ENCODE data around the gene PLA2G2C.

The PLA2G2C gene

DNA sequence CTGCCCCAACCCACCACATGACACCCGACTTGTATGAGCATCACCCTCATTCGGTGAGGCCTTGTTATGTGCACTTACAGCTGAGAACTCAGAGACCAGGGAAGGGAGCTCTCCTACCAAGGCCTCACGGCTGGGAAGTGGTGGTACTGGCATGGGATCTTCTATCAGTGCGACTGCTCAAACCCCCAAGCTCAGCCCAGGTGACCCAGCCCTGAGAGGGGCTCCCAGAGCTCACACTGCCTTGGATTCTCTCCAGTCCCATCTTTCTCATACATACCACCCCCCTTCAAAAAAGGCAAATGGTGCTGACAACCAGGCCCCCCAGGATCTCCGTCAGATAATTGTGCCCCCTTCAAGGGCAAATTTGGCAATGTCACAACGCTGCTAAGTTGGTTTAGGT lies 48.0 kb downstream of the PLA2G2C start:
- Histone ChIP-seq H3K27ac (ENCODE audit: extremely low read depth, low read depth, low read length) (no peak overlapping the region), H3K9me3 (ENCODE audit: control insufficient read depth, insufficient read depth, low read depth, low read length) (no peaks in the 10 kb centered on the region), H3K4me3 (ENCODE audit: low read depth, low read length) (no peak overlapping the region), H3K4me1 (ENCODE audit: control insufficient read depth, insufficient read depth, low read length) (no peaks in the 10 kb centered on the region), H3K36me3 (ENCODE audit: control insufficient read depth in 2 of 2, insufficient read depth in 1 of 2, low read length in 2 of 2) (no peaks in the 10 kb centered on the region)
- POLR2A ChIA-PET: no interaction called here
- CTCF ChIA-PET: no interaction called here
- TF ChIP-seq, protein P1, sequence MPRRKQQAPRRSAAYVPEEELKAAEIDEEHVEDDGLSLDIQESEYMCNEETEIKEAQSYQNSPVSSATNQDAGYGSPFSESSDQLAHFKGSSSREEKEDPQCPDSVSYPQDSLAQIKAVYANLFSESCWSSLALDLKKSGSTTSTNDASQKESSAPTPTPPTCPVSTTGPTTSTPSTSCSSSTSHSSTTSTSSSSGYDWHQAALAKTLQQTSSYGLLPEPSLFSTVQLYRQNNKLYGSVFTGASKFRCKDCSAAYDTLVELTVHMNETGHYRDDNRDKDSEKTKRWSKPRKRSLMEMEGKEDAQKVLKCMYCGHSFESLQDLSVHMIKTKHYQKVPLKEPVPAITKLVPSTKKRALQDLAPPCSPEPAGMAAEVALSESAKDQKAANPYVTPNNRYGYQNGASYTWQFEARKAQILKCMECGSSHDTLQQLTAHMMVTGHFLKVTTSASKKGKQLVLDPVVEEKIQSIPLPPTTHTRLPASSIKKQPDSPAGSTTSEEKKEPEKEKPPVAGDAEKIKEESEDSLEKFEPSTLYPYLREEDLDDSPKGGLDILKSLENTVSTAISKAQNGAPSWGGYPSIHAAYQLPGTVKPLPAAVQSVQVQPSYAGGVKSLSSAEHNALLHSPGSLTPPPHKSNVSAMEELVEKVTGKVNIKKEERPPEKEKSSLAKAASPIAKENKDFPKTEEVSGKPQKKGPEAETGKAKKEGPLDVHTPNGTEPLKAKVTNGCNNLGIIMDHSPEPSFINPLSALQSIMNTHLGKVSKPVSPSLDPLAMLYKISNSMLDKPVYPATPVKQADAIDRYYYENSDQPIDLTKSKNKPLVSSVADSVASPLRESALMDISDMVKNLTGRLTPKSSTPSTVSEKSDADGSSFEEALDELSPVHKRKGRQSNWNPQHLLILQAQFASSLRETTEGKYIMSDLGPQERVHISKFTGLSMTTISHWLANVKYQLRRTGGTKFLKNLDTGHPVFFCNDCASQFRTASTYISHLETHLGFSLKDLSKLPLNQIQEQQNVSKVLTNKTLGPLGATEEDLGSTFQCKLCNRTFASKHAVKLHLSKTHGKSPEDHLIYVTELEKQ (tag by site-specific recombination; IDR thresholded peaks at IDR 0.05; ENCODE audit: borderline replicate concordance): no peak
- TF ChIP-seq ZNF521 (tag by site-specific recombination; IDR thresholded peaks at IDR 0.05): no peak
- TF ChIP-seq, protein P2, sequence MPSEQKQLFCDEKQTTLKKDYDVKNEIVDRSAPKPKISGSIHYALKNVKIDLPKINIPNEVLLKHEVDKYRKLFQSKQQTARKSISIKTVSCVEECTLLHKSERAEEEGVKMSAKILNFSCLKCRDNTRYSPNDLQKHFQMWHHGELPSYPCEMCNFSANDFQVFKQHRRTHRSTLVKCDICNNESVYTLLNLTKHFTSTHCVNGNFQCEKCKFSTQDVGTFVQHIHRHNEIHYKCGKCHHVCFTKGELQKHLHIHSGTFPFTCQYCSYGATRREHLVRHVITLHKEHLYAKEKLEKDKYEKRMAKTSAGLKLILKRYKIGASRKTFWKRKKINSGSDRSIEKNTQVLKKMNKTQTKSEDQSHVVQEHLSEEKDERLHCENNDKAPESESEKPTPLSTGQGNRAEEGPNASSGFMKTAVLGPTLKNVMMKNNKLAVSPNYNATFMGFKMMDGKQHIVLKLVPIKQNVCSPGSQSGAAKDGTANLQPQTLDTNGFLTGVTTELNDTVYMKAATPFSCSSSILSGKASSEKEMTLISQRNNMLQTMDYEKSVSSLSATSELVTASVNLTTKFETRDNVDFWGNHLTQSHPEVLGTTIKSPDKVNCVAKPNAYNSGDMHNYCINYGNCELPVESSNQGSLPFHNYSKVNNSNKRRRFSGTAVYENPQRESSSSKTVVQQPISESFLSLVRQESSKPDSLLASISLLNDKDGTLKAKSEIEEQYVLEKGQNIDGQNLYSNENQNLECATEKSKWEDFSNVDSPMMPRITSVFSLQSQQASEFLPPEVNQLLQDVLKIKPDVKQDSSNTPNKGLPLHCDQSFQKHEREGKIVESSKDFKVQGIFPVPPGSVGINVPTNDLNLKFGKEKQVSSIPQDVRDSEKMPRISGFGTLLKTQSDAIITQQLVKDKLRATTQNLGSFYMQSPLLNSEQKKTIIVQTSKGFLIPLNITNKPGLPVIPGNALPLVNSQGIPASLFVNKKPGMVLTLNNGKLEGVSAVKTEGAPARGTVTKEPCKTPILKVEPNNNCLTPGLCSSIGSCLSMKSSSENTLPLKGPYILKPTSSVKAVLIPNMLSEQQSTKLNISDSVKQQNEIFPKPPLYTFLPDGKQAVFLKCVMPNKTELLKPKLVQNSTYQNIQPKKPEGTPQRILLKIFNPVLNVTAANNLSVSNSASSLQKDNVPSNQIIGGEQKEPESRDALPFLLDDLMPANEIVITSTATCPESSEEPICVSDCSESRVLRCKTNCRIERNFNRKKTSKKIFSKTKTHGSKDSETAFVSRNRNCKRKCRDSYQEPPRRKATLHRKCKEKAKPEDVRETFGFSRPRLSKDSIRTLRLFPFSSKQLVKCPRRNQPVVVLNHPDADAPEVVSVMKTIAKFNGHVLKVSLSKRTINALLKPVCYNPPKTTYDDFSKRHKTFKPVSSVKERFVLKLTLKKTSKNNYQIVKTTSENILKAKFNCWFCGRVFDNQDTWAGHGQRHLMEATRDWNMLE (tag by site-specific recombination; conservative IDR thresholded peaks at IDR 0.05; ENCODE audit: low read depth): no peak
- TF ChIP-seq SCRT1 (tag by site-specific recombination; IDR thresholded peaks at IDR 0.05; ENCODE audit: borderline replicate concordance): no peak
- TF ChIP-seq ZNF830 (tag by site-specific recombination; IDR thresholded peaks at IDR 0.05; ENCODE audit: low read depth): no peak
- TF ChIP-seq ZNF114 (tag by site-specific recombination; IDR thresholded peaks at IDR 0.05): no peak
- TF ChIP-seq, protein P3, sequence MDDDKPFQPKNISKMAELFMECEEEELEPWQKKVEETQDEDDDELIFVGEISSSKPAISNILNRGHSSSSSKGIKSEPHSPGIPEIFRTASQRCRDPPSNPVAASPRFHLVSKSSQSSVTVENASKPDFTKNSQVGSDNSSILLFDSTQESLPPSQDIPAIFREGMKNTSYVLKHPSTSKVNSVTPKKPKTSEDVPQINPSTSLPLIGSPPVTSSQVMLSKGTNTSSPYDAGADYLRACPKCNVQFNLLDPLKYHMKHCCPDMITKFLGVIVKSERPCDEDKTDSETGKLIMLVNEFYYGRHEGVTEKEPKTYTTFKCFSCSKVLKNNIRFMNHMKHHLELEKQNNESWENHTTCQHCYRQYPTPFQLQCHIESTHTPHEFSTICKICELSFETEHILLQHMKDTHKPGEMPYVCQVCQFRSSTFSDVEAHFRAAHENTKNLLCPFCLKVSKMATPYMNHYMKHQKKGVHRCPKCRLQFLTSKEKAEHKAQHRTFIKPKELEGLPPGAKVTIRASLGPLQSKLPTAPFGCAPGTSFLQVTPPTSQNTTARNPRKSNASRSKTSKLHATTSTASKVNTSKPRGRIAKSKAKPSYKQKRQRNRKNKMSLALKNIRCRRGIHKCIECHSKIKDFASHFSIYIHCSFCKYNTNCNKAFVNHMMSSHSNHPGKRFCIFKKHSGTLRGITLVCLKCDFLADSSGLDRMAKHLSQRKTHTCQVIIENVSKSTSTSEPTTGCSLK (tag by site-specific recombination; IDR thresholded peaks at IDR 0.05): no peak
- TF ChIP-seq ZNF146 (tag by site-specific recombination; IDR thresholded peaks at IDR 0.05): no peak
- TF ChIP-seq ZNF610 (tag by site-specific recombination; IDR thresholded peaks at IDR 0.05; ENCODE audit: borderline replicate concordance): no peak
- no peak for TF ChIP-seq ZNF23 (tag by site-specific recombination; IDR thresholded peaks at IDR 0.05; ENCODE audit: borderline replicate concordance)
- no peak for TF ChIP-seq ZFHX2 (tag by site-specific recombination; conservative IDR thresholded peaks at IDR 0.05)
- no peak for TF ChIP-seq RBAK (tag by site-specific recombination; IDR thresholded peaks at IDR 0.05)
- TF ChIP-seq, protein P4, sequence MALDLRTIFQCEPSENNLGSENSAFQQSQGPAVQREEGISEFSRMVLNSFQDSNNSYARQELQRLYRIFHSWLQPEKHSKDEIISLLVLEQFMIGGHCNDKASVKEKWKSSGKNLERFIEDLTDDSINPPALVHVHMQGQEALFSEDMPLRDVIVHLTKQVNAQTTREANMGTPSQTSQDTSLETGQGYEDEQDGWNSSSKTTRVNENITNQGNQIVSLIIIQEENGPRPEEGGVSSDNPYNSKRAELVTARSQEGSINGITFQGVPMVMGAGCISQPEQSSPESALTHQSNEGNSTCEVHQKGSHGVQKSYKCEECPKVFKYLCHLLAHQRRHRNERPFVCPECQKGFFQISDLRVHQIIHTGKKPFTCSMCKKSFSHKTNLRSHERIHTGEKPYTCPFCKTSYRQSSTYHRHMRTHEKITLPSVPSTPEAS (tag by site-specific recombination; IDR thresholded peaks at IDR 0.05): no peak
- no peak for TF ChIP-seq ZNF341 (tag by site-specific recombination; IDR thresholded peaks at IDR 0.05; ENCODE audit: low read depth)
- TF ChIP-seq, protein P5, sequence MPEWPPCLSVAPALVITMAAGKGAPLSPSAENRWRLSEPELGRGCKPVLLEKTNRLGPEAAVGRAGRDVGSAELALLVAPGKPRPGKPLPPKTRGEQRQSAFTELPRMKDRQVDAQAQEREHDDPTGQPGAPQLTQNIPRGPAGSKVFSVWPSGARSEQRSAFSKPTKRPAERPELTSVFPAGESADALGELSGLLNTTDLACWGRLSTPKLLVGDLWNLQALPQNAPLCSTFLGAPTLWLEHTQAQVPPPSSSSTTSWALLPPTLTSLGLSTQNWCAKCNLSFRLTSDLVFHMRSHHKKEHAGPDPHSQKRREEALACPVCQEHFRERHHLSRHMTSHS (tag by site-specific recombination; IDR thresholded peaks at IDR 0.05): no peak
- TF ChIP-seq, protein P6, sequence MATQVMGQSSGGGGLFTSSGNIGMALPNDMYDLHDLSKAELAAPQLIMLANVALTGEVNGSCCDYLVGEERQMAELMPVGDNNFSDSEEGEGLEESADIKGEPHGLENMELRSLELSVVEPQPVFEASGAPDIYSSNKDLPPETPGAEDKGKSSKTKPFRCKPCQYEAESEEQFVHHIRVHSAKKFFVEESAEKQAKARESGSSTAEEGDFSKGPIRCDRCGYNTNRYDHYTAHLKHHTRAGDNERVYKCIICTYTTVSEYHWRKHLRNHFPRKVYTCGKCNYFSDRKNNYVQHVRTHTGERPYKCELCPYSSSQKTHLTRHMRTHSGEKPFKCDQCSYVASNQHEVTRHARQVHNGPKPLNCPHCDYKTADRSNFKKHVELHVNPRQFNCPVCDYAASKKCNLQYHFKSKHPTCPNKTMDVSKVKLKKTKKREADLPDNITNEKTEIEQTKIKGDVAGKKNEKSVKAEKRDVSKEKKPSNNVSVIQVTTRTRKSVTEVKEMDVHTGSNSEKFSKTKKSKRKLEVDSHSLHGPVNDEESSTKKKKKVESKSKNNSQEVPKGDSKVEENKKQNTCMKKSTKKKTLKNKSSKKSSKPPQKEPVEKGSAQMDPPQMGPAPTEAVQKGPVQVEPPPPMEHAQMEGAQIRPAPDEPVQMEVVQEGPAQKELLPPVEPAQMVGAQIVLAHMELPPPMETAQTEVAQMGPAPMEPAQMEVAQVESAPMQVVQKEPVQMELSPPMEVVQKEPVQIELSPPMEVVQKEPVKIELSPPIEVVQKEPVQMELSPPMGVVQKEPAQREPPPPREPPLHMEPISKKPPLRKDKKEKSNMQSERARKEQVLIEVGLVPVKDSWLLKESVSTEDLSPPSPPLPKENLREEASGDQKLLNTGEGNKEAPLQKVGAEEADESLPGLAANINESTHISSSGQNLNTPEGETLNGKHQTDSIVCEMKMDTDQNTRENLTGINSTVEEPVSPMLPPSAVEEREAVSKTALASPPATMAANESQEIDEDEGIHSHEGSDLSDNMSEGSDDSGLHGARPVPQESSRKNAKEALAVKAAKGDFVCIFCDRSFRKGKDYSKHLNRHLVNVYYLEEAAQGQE (tag by site-specific recombination; IDR thresholded peaks at IDR 0.05): no peak
- TF ChIP-seq, protein P7, sequence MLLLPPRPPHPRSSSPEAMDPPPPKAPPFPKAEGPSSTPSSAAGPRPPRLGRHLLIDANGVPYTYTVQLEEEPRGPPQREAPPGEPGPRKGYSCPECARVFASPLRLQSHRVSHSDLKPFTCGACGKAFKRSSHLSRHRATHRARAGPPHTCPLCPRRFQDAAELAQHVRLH (tag by site-specific recombination; IDR thresholded peaks at IDR 0.05): no peak
- TF ChIP-seq, protein P8, sequence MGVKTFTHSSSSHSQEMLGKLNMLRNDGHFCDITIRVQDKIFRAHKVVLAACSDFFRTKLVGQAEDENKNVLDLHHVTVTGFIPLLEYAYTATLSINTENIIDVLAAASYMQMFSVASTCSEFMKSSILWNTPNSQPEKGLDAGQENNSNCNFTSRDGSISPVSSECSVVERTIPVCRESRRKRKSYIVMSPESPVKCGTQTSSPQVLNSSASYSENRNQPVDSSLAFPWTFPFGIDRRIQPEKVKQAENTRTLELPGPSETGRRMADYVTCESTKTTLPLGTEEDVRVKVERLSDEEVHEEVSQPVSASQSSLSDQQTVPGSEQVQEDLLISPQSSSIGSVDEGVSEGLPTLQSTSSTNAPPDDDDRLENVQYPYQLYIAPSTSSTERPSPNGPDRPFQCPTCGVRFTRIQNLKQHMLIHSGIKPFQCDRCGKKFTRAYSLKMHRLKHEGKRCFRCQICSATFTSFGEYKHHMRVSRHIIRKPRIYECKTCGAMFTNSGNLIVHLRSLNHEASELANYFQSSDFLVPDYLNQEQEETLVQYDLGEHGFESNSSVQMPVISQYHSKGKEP (tag by site-specific recombination; IDR thresholded peaks at IDR 0.05): no peak
- TF ChIP-seq ZNF132 (tag by site-specific recombination; IDR thresholded peaks at IDR 0.05; ENCODE audit: borderline replicate concordance): no peak

All from HEK293 (cell line).